ENCODE measurements around the gene LAMA5. TPM values are rescaled to one million over a fixed set of nuclear protein-coding genes. Genes with fewer than 3 reads are reported as not detected.
A peak's percentile ranks its signal among the peaks of the same experiment; 100 is the strongest.

LAMA5 gene
- total RNA-seq, 1 donor from 2014 or later: 150 TPM

GRCh38 chr20:62308102-62308822, 58.9 kb downstream of the LAMA5 start:
- H3K27ac ChIP-seq: no peak overlapping the region
- no peaks in the 10 kb centered on the region for H3K27me3 ChIP-seq
- peaks cover 0 to 69% of the 10 kb centered on the region in 2 donors for H3K36me3 ChIP-seq
- intact Hi-C loops (cut with DNase I): loop anchor here (10.0 kb wide), 1 partner anchor 487 kb away; the partner anchor contains the start of gene MRGBP
- peaks cover 55% of the 10 kb centered on the region for H3K4me1 ChIP-seq
- H3K9me3 ChIP-seq: no peaks in the 10 kb centered on the region
- DNase-seq (ENCODE audit: extremely low spot score in 2 of 2): no peak
- no peak overlapping the region for H3K4me3 ChIP-seq
- TF ChIP-seq POLR2AphosphoS5 (IDR thresholded peaks at IDR 0.05; ENCODE audit: insufficient read depth in 1 of 2, low read depth in 1 of 2) (no peak), POLR2A (IDR thresholded peaks at IDR 0.05) (no peak), CTCF (IDR thresholded peaks at IDR 0.05) (no peak)

- Histone ChIP-seq H3K4me1 (peaks cover 55% of the 10 kb centered on the region), H3K27ac (no peak overlapping the region), H3K9me3 (no peaks in the 10 kb centered on the region), H3K27me3 (no peaks in the 10 kb centered on the region), H3K4me3 (no peak overlapping the region), H3K36me3 (peaks cover 0 to 61% of the 10 kb centered on the region in 2 donors)
- intact Hi-C loops (cut with DNase I): loop anchor here (10.0 kb wide), 1 partner anchor 487 kb away; the partner anchor contains the start of gene MRGBP
- no peak for DNase-seq (ENCODE audit: extremely low spot score in 2 of 2)
- TF ChIP-seq POLR2A (IDR thresholded peaks at IDR 0.05) (no peak), CTCF (IDR thresholded peaks at IDR 0.05) (no peak), POLR2AphosphoS5 (IDR thresholded peaks at IDR 0.05; ENCODE audit: insufficient read depth in 1 of 2, low read depth in 1 of 2) (no peak)
Observed at GRCh38 chr20:62307226-62308101, 59.6 kb downstream of the LAMA5 start.

- H3K27me3 ChIP-seq: no peaks in the 10 kb centered on the region
- DNase-seq (ENCODE audit: extremely low spot score in 2 of 2): no peak
- H3K4me1 ChIP-seq: peaks cover 55% of the 10 kb centered on the region
- no peaks in the 10 kb centered on the region for H3K9me3 ChIP-seq
- H3K27ac ChIP-seq: no peak overlapping the region
- intact Hi-C loops (cut with DNase I): loop anchor here (10.0 kb wide), 1 partner anchor 488 kb away; the partner anchor contains the start of gene MRGBP
- TF ChIP-seq CTCF (IDR thresholded peaks at IDR 0.05): no peak
- TF ChIP-seq POLR2A (IDR thresholded peaks at IDR 0.05): no peak
- TF ChIP-seq POLR2AphosphoS5 (IDR thresholded peaks at IDR 0.05; ENCODE audit: insufficient read depth in 1 of 2, low read depth in 1 of 2): no peak
- peaks cover 0 to 52% of the 10 kb centered on the region in 2 donors for H3K36me3 ChIP-seq
- no peak overlapping the region for H3K4me3 ChIP-seq
Observed at GRCh38 chr20:62306414-62307187, 60.5 kb downstream of the LAMA5 start.

- H3K27ac ChIP-seq: no peak overlapping the region
- intact Hi-C loops (cut with DNase I): loop anchor here (10.0 kb wide), 1 partner anchor 489 kb away; the partner anchor contains the start of gene MRGBP
Observed at GRCh38 chr20:62305765-62306413, 61.2 kb downstream of the LAMA5 start.

More at GRCh38 chr20:62305765-62306413, 61.2 kb downstream of the LAMA5 start:
- Histone ChIP-seq H3K36me3 (peaks cover 0 to 46% of the 10 kb centered on the region in 2 donors), H3K4me3 (no peak overlapping the region), H3K4me1 (peaks cover 50% of the 10 kb centered on the region), H3K9me3 (no peaks in the 10 kb centered on the region), H3K27me3 (no peaks in the 10 kb centered on the region)
- DNase-seq (ENCODE audit: extremely low spot score in 2 of 2): no peak
- TF ChIP-seq POLR2AphosphoS5 (IDR thresholded peaks at IDR 0.05; ENCODE audit: insufficient read depth in 1 of 2, low read depth in 1 of 2): peak in 1 of 2 donors; percentile 14
- no peak for TF ChIP-seq POLR2A (IDR thresholded peaks at IDR 0.05)
- no peak for TF ChIP-seq CTCF (IDR thresholded peaks at IDR 0.05)

Measured in vagina (tissue), 2 donors.